WTC11 (cell line): ENCODE results near the gene SEMA5B. TPM values are rescaled to one million over a fixed set of nuclear protein-coding genes. Genes with fewer than 3 reads are reported as not detected.

Experiments used
- ATAC-seq: fragments of 200-7000 bp; cut with Tn5 transposase; 2 replicates; pipeline ENCODE4 v1.10.0; 2021; ENCODE audit warnings: mild to moderate bottlenecking, moderate library complexity
- CTCF ChIA-PET: fragments of 300-600 bp; sonication (Branson Sonifier 250); formaldehyde crosslinking; loops from one replicate; lab custom pipeline; 2021; ENCODE audit warnings: antibody characterized with exemption; lab: Charles Lee
- POLR2A ChIA-PET: fragments of 350-600 bp; sonication (Branson Sonifier 250); formaldehyde crosslinking; loops from one replicate; lab custom pipeline; 2021; ENCODE audit warnings: antibody characterized with exemption; lab: Charles Lee
- DNase-seq: peaks from one replicate; pipeline ENCODE4 v3.0.0; 2021; ENCODE audit warnings: low spot score
- H3K27ac Mint-ChIP-seq: 2 replicates; pipeline ENCODE4 v1.8.0; 2021; ENCODE audit warnings: mixed read lengths
- H3K27me3 Mint-ChIP-seq: 2 replicates; pipeline ENCODE4 v1.8.0; 2021; ENCODE audit warnings: low read depth, mild to moderate bottlenecking, moderate library complexity, mixed read lengths
- H3K36me3 Mint-ChIP-seq: 2 replicates; pipeline ENCODE4 v1.8.0; 2021; ENCODE audit warnings: mixed read lengths
- H3K4me1 Mint-ChIP-seq: 2 replicates; pipeline ENCODE4 v1.8.0; 2022; ENCODE audit warnings: mixed read lengths
- H3K4me3 Mint-ChIP-seq: 2 replicates; pipeline ENCODE4 v1.8.0; 2021; ENCODE audit warnings: mild to moderate bottlenecking, moderate library complexity, mixed read lengths
- H3K9me3 Mint-ChIP-seq: 2 replicates; pipeline ENCODE4 v1.8.0; 2021; ENCODE audit warnings: mixed read lengths
- KAT7 ChIP-seq: sonication (generic); formaldehyde crosslinking; IDR thresholded peaks from 2 replicates; pipeline ENCODE4 v1.8.1; 2023; ENCODE audit warnings: missing genetic modification reagents, mild to moderate bottlenecking, borderline replicate concordance
- MYBL2 ChIP-seq: sonication (generic); formaldehyde crosslinking; IDR thresholded peaks from 2 replicates; pipeline ENCODE4 v1.8.1; 2023; ENCODE audit warnings: mild to moderate bottlenecking, moderate library complexity, missing genetic modification reagents
- NR2C2 ChIP-seq: sonication (generic); formaldehyde crosslinking; IDR thresholded peaks from 2 replicates; pipeline ENCODE4 v1.8.0; 2022; ENCODE audit warnings: mild to moderate bottlenecking, missing genetic modification reagents
- OVOL2 ChIP-seq: fragments of 250-450 bp; sonication (Bioruptor Pico); IDR thresholded peaks from 2 replicates; pipeline ENCODE4 v1.9.0; 2021; ENCODE audit warnings: mild to moderate bottlenecking, borderline replicate concordance
- PRRX2 ChIP-seq: fragments of 250-450 bp; sonication (Bioruptor Pico); IDR thresholded peaks from 2 replicates; pipeline ENCODE4 v1.8.0; 2021; ENCODE audit warnings: mild to moderate bottlenecking
- RORB ChIP-seq: fragments of 250-450 bp; sonication (Bioruptor Pico); IDR thresholded peaks from 2 replicates; pipeline ENCODE4 v1.9.0; 2021; ENCODE audit warnings: mild to moderate bottlenecking
- TEAD4 ChIP-seq: sonication (generic); formaldehyde crosslinking; IDR thresholded peaks from 2 replicates; pipeline ENCODE4 v1.8.0; 2022; ENCODE audit warnings: mild to moderate bottlenecking, missing genetic modification reagents
- ZBTB21 ChIP-seq: sonication (generic); formaldehyde crosslinking; IDR thresholded peaks from 2 replicates; pipeline ENCODE4 v1.8.1; 2023; ENCODE audit warnings: mild to moderate bottlenecking, missing genetic modification reagents, borderline replicate concordance
- ZNF121 ChIP-seq: sonication (generic); formaldehyde crosslinking; IDR thresholded peaks from 2 replicates; pipeline ENCODE4 v1.8.0; 2023; ENCODE audit warnings: missing genetic modification reagents
- ZNF219 ChIP-seq: sonication (generic); formaldehyde crosslinking; IDR thresholded peaks from 2 replicates; pipeline ENCODE4 v1.8.0; 2023; ENCODE audit warnings: missing genetic modification reagents, mild to moderate bottlenecking, borderline replicate concordance
- ZNF416 ChIP-seq: fragments of 250-450 bp; sonication (Bioruptor Pico); IDR thresholded peaks from 2 replicates; pipeline ENCODE4 v1.9.0; 2021; ENCODE audit warnings: mild to moderate bottlenecking, inconsistent platforms
- total RNA-seq: library from RNA; stranded (reverse); gene quantifications from 3 replicates; pipeline ENCODE4 v1.2.3, GENCODE V29; 2021
- TF ChIP-seq, protein P1 (sequence below): sonication (generic); formaldehyde crosslinking; IDR thresholded peaks from 2 replicates; pipeline ENCODE4 v1.8.1; 2022; ENCODE audit warnings: low read depth, missing genetic modification reagents, borderline replicate concordance
- TF ChIP-seq, protein P2 (sequence below): sonication (generic); formaldehyde crosslinking; IDR thresholded peaks from 2 replicates; pipeline ENCODE4 v1.8.0; 2022; ENCODE audit warnings: mild to moderate bottlenecking, missing genetic modification reagents
- TF ChIP-seq, protein P3 (sequence below): sonication (generic); formaldehyde crosslinking; IDR thresholded peaks from 2 replicates; pipeline ENCODE4 v1.8.1; 2023; ENCODE audit warnings: mild to moderate bottlenecking, missing genetic modification reagents
- TF ChIP-seq, protein P4 (sequence below): sonication (generic); formaldehyde crosslinking; IDR thresholded peaks from 2 replicates; pipeline ENCODE4 v1.8.1; 2022; ENCODE audit warnings: mild to moderate bottlenecking, moderate library complexity, missing genetic modification reagents
- TF ChIP-seq, protein P5 (sequence below): fragments of 250-450 bp; sonication (Bioruptor Pico); IDR thresholded peaks from 2 replicates; pipeline ENCODE4 v1.9.0; 2021; ENCODE audit warnings: mild to moderate bottlenecking
- TF ChIP-seq, protein P6 (sequence below): sonication (generic); formaldehyde crosslinking; IDR thresholded peaks from 2 replicates; pipeline ENCODE4 v1.8.1; 2023; ENCODE audit warnings: mild to moderate bottlenecking, missing genetic modification reagents
- TF ChIP-seq, protein P7 (sequence below): sonication (generic); formaldehyde crosslinking; IDR thresholded peaks from 2 replicates; pipeline ENCODE4 v1.8.0; 2022; ENCODE audit warnings: missing genetic modification reagents
- TF ChIP-seq, protein P8 (sequence below): fragments of 250-450 bp; sonication (Bioruptor Pico); IDR thresholded peaks from 2 replicates; pipeline ENCODE4 v2.1.2; 2022; ENCODE audit warnings: mild to moderate bottlenecking, moderate library complexity
- TF ChIP-seq, protein P9 (sequence below): sonication (generic); formaldehyde crosslinking; IDR thresholded peaks from 2 replicates; pipeline ENCODE4 v1.8.1; 2022; ENCODE audit warnings: missing genetic modification reagents, borderline replicate concordance

SEMA5B gene
- total RNA-seq, 1 experiment from 2014 or later: 20.7 TPM

DNA sequence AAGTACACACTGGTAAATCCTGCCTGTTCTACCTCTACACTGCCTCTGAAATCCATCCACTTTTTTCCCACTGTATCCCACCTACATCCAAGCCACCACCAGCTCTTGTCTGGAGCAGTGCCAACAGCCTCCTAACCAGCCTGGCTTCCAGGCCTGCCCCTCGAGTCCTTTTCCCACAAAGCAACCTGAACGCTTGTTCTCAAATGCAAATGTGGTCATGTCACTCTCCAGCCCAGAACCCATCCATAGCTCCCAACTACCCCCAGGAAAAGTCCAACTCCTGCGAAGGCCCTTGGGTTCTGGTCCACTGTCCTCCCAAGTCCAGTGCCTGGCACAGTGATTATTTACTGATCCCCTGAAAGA, 83.8 kb downstream of the SEMA5B start:
- Mint-ChIP-seq H3K36me3 (no peaks in the 10 kb centered on the region), H3K4me3 (no peak overlapping the region), H3K9me3 (no peaks in the 10 kb centered on the region), H3K27me3 (peaks cover 7% of the 10 kb centered on the region), H3K4me1 (peaks cover 17% of the 10 kb centered on the region), H3K27ac (no peak overlapping the region)
- ATAC-seq (no peak), DNase-seq (no peak)
- TF ChIP-seq ZNF121 (no peak), PRRX2 (no peak), OVOL2 (CRISPR knock-in tag) (no peak), TEAD4 (CRISPR knock-in tag) (no peak), KAT7 (CRISPR knock-in tag) (no peak), ZNF416 (CRISPR knock-in tag) (no peak), MYBL2 (CRISPR knock-in tag) (no peak), NR2C2 (CRISPR knock-in tag) (no peak), RORB (CRISPR knock-in tag) (no peak), ZBTB21 (no peak), ZNF219 (CRISPR knock-in tag) (no peak)
- TF ChIP-seq, protein P1, sequence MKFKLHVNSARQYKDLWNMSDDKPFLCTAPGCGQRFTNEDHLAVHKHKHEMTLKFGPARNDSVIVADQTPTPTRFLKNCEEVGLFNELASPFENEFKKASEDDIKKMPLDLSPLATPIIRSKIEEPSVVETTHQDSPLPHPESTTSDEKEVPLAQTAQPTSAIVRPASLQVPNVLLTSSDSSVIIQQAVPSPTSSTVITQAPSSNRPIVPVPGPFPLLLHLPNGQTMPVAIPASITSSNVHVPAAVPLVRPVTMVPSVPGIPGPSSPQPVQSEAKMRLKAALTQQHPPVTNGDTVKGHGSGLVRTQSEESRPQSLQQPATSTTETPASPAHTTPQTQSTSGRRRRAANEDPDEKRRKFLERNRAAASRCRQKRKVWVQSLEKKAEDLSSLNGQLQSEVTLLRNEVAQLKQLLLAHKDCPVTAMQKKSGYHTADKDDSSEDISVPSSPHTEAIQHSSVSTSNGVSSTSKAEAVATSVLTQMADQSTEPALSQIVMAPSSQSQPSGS: no peak
- TF ChIP-seq, protein P2, sequence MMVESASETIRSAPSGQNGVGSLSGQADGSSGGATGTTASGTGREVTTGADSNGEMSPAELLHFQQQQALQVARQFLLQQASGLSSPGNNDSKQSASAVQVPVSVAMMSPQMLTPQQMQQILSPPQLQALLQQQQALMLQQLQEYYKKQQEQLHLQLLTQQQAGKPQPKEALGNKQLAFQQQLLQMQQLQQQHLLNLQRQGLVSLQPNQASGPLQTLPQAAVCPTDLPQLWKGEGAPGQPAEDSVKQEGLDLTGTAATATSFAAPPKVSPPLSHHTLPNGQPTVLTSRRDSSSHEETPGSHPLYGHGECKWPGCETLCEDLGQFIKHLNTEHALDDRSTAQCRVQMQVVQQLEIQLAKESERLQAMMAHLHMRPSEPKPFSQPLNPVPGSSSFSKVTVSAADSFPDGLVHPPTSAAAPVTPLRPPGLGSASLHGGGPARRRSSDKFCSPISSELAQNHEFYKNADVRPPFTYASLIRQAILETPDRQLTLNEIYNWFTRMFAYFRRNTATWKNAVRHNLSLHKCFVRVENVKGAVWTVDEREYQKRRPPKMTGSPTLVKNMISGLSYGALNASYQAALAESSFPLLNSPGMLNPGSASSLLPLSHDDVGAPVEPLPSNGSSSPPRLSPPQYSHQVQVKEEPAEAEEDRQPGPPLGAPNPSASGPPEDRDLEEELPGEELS (CRISPR knock-in tag): no peak
- TF ChIP-seq, protein P3, sequence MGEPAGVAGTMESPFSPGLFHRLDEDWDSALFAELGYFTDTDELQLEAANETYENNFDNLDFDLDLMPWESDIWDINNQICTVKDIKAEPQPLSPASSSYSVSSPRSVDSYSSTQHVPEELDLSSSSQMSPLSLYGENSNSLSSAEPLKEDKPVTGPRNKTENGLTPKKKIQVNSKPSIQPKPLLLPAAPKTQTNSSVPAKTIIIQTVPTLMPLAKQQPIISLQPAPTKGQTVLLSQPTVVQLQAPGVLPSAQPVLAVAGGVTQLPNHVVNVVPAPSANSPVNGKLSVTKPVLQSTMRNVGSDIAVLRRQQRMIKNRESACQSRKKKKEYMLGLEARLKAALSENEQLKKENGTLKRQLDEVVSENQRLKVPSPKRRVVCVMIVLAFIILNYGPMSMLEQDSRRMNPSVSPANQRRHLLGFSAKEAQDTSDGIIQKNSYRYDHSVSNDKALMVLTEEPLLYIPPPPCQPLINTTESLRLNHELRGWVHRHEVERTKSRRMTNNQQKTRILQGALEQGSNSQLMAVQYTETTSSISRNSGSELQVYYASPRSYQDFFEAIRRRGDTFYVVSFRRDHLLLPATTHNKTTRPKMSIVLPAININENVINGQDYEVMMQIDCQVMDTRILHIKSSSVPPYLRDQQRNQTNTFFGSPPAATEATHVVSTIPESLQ (CRISPR knock-in tag): no peak
- TF ChIP-seq, protein P4, sequence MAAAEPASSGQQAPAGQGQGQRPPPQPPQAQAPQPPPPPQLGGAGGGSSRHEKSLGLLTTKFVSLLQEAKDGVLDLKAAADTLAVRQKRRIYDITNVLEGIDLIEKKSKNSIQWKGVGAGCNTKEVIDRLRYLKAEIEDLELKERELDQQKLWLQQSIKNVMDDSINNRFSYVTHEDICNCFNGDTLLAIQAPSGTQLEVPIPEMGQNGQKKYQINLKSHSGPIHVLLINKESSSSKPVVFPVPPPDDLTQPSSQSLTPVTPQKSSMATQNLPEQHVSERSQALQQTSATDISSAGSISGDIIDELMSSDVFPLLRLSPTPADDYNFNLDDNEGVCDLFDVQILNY (CRISPR knock-in tag): no peak
- TF ChIP-seq, protein P5, sequence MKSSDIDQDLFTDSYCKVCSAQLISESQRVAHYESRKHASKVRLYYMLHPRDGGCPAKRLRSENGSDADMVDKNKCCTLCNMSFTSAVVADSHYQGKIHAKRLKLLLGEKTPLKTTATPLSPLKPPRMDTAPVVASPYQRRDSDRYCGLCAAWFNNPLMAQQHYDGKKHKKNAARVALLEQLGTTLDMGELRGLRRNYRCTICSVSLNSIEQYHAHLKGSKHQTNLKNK (CRISPR knock-in tag): no peak
- TF ChIP-seq, protein P6, sequence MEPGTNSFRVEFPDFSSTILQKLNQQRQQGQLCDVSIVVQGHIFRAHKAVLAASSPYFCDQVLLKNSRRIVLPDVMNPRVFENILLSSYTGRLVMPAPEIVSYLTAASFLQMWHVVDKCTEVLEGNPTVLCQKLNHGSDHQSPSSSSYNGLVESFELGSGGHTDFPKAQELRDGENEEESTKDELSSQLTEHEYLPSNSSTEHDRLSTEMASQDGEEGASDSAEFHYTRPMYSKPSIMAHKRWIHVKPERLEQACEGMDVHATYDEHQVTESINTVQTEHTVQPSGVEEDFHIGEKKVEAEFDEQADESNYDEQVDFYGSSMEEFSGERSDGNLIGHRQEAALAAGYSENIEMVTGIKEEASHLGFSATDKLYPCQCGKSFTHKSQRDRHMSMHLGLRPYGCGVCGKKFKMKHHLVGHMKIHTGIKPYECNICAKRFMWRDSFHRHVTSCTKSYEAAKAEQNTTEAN: no peak
- TF ChIP-seq, protein P7, sequence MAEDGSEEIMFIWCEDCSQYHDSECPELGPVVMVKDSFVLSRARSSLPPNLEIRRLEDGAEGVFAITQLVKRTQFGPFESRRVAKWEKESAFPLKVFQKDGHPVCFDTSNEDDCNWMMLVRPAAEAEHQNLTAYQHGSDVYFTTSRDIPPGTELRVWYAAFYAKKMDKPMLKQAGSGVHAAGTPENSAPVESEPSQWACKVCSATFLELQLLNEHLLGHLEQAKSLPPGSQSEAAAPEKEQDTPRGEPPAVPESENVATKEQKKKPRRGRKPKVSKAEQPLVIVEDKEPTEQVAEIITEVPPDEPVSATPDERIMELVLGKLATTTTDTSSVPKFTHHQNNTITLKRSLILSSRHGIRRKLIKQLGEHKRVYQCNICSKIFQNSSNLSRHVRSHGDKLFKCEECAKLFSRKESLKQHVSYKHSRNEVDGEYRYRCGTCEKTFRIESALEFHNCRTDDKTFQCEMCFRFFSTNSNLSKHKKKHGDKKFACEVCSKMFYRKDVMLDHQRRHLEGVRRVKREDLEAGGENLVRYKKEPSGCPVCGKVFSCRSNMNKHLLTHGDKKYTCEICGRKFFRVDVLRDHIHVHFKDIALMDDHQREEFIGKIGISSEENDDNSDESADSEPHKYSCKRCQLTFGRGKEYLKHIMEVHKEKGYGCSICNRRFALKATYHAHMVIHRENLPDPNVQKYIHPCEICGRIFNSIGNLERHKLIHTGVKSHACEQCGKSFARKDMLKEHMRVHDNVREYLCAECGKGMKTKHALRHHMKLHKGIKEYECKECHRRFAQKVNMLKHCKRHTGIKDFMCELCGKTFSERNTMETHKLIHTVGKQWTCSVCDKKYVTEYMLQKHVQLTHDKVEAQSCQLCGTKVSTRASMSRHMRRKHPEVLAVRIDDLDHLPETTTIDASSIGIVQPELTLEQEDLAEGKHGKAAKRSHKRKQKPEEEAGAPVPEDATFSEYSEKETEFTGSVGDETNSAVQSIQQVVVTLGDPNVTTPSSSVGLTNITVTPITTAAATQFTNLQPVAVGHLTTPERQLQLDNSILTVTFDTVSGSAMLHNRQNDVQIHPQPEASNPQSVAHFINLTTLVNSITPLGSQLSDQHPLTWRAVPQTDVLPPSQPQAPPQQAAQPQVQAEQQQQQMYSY: no peak
- TF ChIP-seq, protein P8, sequence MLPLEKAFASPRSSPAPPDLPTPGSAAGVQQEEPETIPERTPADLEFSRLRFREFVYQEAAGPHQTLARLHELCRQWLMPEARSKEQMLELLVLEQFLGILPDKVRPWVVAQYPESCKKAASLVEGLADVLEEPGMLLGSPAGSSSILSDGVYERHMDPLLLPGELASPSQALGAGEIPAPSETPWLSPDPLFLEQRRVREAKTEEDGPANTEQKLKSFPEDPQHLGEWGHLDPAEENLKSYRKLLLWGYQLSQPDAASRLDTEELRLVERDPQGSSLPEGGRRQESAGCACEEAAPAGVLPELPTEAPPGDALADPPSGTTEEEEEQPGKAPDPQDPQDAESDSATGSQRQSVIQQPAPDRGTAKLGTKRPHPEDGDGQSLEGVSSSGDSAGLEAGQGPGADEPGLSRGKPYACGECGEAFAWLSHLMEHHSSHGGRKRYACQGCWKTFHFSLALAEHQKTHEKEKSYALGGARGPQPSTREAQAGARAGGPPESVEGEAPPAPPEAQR (CRISPR knock-in tag): no peak
- TF ChIP-seq, protein P9, sequence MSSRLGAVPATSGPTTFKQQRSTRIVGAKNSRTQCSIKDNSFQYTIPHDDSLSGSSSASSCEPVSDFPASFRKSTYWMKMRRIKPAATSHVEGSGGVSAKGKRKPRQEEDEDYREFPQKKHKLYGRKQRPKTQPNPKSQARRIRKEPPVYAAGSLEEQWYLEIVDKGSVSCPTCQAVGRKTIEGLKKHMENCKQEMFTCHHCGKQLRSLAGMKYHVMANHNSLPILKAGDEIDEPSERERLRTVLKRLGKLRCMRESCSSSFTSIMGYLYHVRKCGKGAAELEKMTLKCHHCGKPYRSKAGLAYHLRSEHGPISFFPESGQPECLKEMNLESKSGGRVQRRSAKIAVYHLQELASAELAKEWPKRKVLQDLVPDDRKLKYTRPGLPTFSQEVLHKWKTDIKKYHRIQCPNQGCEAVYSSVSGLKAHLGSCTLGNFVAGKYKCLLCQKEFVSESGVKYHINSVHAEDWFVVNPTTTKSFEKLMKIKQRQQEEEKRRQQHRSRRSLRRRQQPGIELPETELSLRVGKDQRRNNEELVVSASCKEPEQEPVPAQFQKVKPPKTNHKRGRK (CRISPR knock-in tag): no peak
- POLR2A ChIA-PET: no interaction called here
- CTCF ChIA-PET: interaction anchor here (0.7 to 4.7 kb wide), 30 partner anchors 9 to 371 kb away, joined by 3 to 72 read pairs (median 5); partner anchors contain the start of genes SEC22A and SEMA5B
